ENCODE data around the gene FHL2. TPM values are rescaled to one million over a fixed set of nuclear protein-coding genes. Genes with fewer than 3 reads are reported as not detected.

FHL2 gene
- total RNA-seq, 4 donors from 2014 or later, result 41.8 to 75.9 (median 65.3) TPM

DNA sequence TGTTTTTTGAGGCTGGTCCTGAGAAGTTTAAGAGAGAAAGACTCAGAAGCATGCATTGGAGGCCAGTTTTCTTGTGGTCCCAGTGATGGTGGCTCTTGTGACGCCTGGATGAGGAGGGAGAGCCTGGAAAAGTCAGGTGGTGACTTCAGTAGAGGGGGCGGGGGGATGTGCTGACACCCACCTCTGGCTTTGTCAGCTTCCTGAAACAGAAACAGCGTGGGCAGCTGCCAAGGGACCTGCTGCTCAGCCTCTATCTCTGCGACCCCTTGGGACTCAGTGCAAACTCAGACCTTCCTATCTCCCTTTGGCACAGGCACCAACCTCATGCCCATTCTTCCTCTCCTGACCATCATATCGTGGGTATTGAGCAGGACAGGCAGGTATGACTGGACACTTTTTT lies 75.7 kb downstream of the FHL2 start:
- Histone ChIP-seq H3K27me3 (no peaks in the 10 kb centered on the region), H3K9me3 (no peaks in the 10 kb centered on the region), H3K27ac (no peak overlapping the region), H3K4me3 (no peak overlapping the region), H3K4me1 (peaks cover 0 to 1% (median 0%) of the 10 kb centered on the region in 4 donors), H3K36me3 (peaks cover 0 to 6% (median 0%) of the 10 kb centered on the region in 3 donors)
- TF ChIP-seq POLR2A (IDR thresholded peaks at IDR 0.05), result no peak
- TF ChIP-seq, protein P1, sequence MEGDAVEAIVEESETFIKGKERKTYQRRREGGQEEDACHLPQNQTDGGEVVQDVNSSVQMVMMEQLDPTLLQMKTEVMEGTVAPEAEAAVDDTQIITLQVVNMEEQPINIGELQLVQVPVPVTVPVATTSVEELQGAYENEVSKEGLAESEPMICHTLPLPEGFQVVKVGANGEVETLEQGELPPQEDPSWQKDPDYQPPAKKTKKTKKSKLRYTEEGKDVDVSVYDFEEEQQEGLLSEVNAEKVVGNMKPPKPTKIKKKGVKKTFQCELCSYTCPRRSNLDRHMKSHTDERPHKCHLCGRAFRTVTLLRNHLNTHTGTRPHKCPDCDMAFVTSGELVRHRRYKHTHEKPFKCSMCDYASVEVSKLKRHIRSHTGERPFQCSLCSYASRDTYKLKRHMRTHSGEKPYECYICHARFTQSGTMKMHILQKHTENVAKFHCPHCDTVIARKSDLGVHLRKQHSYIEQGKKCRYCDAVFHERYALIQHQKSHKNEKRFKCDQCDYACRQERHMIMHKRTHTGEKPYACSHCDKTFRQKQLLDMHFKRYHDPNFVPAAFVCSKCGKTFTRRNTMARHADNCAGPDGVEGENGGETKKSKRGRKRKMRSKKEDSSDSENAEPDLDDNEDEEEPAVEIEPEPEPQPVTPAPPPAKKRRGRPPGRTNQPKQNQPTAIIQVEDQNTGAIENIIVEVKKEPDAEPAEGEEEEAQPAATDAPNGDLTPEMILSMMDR (IDR thresholded peaks at IDR 0.05), result no peak
- DNase-seq, result no peak

DNA sequence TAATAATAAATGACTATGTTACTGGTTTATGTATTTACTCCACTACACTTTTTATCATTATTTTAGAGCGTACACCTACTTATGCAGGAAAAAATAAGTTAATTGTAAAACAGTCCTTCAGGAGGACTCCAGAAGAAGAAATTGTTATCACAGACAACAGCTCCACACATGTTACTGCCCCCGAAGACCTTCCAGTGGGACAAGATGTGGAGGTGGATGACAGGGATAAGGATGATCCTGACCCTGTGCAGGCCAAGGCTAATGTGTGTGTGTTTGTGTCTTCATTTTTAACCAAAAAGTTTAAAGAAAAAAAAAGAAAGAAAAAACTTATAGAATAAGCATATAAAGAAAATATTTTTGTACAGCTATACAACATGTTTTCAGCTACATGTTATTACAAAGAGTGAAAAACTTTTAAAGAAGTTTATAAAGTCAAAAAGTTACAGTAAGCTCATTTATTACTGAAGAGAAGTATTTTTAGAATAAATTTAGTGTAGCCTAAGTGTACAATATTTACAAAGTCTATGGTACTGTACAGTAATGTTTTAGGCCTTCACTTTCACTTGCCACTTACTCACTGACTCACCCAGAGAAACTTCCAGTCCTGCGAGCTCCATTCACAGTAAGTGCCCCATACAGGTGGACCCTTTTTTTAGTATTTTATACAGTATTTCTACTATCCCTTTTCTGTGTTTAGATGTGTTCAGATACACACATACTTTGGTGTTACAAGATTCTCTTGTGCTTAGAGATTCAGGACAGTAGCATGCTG lies 76.8 kb downstream of the FHL2 start:
- peaks cover 0 to 6% (median 0%) of the 10 kb centered on the region in 3 donors for H3K36me3 ChIP-seq
- TF ChIP-seq POLR2A (IDR thresholded peaks at IDR 0.05), result no peak
- TF ChIP-seq, protein P1 (IDR thresholded peaks at IDR 0.05), result no peak
- no peaks in the 10 kb centered on the region for H3K4me1 ChIP-seq
- H3K27me3 ChIP-seq, result no peaks in the 10 kb centered on the region
- no peak for DNase-seq
- H3K9me3 ChIP-seq, result no peaks in the 10 kb centered on the region
- no peak overlapping the region for H3K27ac ChIP-seq
- no peak overlapping the region for H3K4me3 ChIP-seq

DNA sequence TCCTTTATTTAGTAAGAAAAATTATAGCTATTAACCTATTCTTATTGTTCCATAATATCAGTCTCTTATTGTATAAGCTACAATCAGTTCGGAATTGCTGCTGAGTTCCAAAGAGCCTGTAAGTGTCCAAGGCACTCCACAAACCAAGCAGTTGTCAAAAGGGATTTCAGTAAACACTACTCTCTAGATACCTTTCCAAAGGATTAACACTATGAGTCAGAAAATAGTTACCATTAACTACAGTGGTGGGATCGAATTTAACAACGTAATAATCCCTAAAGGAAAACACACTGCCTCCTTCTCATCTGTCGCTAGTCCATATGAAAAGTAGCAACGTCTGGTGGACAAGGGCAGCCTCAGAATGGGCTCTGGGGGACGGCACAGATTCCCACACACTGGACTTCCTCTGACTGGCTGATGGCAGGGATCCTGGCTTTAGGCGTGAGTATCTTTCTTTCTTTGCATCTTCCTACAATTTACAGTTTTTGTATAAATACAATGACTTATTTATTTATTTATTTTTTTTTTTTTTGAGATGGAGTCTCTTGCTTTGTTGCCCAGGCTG lies 78.1 kb downstream of the FHL2 start:
- Histone ChIP-seq H3K9me3 (no peaks in the 10 kb centered on the region), H3K27ac (no peak overlapping the region), H3K27me3 (no peaks in the 10 kb centered on the region), H3K4me3 (no peak overlapping the region), H3K36me3 (peaks cover 0 to 6% (median 0%) of the 10 kb centered on the region in 3 donors), H3K4me1 (no peaks in the 10 kb centered on the region)
- TF ChIP-seq POLR2A (IDR thresholded peaks at IDR 0.05), result no peak
- TF ChIP-seq, protein P1 (IDR thresholded peaks at IDR 0.05), result no peak
- no peak for DNase-seq

DNA sequence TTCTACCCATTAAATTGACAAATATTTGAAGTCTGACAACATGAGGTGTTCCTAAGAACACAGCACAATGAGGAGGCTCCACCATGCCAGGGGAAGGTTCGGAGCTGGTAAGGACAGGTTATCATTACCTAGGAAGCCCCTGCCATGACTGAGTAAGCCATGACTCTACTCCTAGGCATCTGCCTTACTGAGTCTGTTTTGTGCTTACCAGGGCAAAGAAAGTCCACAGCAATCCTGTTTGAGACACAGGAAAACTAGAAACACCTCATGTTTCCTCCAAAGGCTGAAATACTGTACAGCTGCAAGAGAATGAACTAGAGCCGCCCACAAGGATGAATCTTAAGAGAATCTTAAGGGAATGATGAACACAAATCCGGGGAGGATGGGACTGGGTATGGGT lies 80.9 kb downstream of the FHL2 start:
- Histone ChIP-seq H3K36me3 (no peaks in the 10 kb centered on the region), H3K4me3 (no peak overlapping the region), H3K27ac (no peak overlapping the region), H3K9me3 (no peaks in the 10 kb centered on the region), H3K4me1 (no peaks in the 10 kb centered on the region), H3K27me3 (no peaks in the 10 kb centered on the region)
- no peak for TF ChIP-seq POLR2A (IDR thresholded peaks at IDR 0.05)
- TF ChIP-seq, protein P1 (IDR thresholded peaks at IDR 0.05), result no peak
- DNase-seq, result no peak

DNA sequence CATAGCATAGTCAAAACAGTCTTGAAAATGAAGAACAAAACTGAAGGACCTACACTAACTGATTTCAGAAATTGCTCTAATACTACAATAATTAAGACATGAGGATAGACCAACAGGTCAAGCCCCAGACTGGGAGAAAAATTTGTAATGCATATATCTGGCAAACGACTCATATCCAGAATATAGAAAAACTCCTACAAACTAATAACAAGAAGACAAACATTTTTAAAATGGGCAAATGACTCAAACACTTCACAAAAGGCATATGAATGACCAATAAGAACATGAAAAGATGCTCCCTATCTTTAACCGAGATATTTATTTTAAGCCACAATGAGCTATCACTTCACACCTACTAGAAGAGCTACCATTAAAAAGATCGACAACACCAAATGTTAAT lies 83.5 kb downstream of the FHL2 start:
- H3K4me1 ChIP-seq, result no peaks in the 10 kb centered on the region
- TF ChIP-seq, protein P1 (IDR thresholded peaks at IDR 0.05), result no peak
- no peak for TF ChIP-seq POLR2A (IDR thresholded peaks at IDR 0.05)
- no peak overlapping the region for H3K27ac ChIP-seq
- no peaks in the 10 kb centered on the region for H3K27me3 ChIP-seq
- no peak for DNase-seq
- no peaks in the 10 kb centered on the region for H3K9me3 ChIP-seq
- no peak overlapping the region for H3K4me3 ChIP-seq
- no peaks in the 10 kb centered on the region for H3K36me3 ChIP-seq

All from Peyer's patch (tissue), 4 donors.